ENCODE data around the gene GDI2.

DNA sequence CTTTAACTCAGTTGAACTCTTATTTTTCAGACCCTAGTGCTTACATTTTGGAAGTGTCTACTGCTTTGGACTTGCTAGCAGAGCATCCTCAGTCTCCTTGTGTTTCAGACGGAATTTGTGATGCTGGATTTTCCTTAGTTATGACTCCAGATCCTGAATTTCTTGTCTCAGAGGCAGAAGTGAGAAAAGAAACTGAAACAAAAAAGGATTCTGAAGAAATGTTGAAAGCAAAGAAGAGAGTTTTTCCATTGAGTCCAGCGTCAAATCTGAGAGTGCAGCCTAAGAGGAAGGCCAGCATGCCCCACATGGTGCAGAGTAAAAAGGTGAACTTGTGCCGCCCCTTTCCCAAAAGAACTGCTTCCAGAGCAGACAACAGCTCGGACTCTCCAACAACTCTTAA, 82.5 kb downstream of the GDI2 start:
- no peak for TF ChIP-seq POLR2A (IDR thresholded peaks at IDR 0.05)
- TF ChIP-seq, protein P1, sequence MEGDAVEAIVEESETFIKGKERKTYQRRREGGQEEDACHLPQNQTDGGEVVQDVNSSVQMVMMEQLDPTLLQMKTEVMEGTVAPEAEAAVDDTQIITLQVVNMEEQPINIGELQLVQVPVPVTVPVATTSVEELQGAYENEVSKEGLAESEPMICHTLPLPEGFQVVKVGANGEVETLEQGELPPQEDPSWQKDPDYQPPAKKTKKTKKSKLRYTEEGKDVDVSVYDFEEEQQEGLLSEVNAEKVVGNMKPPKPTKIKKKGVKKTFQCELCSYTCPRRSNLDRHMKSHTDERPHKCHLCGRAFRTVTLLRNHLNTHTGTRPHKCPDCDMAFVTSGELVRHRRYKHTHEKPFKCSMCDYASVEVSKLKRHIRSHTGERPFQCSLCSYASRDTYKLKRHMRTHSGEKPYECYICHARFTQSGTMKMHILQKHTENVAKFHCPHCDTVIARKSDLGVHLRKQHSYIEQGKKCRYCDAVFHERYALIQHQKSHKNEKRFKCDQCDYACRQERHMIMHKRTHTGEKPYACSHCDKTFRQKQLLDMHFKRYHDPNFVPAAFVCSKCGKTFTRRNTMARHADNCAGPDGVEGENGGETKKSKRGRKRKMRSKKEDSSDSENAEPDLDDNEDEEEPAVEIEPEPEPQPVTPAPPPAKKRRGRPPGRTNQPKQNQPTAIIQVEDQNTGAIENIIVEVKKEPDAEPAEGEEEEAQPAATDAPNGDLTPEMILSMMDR (IDR thresholded peaks at IDR 0.05): no peak

Measured in body of pancreas (tissue), 4 donors.